ENCODE data around the gene RUSF1.

Gene RUSF1

DNA sequence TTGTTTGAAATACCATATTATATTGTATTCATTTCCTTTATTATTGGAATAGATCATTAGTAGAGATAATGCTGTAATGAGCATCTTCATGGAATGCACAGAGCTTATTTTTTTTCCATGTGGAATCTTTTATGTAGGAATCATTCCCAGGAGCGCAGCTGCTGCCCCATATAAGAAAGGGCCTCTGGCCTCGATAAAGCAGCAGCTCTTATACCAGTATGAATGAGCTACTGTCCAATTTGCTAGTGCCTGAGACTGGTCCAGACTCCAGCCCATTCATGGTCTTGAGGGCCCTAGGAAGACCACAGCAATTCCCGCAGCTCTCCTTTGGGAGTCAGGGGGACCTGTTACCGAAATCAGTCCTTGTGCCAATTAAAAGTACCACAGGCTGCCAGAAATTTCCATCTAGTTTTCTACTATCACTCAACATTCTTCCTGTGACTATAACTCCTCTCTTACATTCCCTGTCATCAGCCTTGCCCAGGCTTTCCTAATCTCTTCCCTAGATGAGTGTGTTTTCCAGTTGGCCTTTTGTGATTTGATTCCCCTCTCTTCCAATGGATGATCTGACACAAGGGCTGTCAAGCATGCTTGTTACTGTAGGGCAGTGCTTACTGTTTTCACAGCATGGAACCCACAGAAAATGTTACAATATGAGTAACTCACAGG, 67.5 kb downstream of the RUSF1 start:
- TF ChIP-seq, protein P1, sequence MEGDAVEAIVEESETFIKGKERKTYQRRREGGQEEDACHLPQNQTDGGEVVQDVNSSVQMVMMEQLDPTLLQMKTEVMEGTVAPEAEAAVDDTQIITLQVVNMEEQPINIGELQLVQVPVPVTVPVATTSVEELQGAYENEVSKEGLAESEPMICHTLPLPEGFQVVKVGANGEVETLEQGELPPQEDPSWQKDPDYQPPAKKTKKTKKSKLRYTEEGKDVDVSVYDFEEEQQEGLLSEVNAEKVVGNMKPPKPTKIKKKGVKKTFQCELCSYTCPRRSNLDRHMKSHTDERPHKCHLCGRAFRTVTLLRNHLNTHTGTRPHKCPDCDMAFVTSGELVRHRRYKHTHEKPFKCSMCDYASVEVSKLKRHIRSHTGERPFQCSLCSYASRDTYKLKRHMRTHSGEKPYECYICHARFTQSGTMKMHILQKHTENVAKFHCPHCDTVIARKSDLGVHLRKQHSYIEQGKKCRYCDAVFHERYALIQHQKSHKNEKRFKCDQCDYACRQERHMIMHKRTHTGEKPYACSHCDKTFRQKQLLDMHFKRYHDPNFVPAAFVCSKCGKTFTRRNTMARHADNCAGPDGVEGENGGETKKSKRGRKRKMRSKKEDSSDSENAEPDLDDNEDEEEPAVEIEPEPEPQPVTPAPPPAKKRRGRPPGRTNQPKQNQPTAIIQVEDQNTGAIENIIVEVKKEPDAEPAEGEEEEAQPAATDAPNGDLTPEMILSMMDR (IDR thresholded peaks at IDR 0.05), result no peak
- Histone ChIP-seq H3K4me3 (no peak overlapping the region), H3K27ac (no peak overlapping the region)
- DNase-seq (ENCODE audit: low spot score), result no peak

- no peak for DNase-seq (ENCODE audit: low spot score)
- TF ChIP-seq, protein P1 (IDR thresholded peaks at IDR 0.05), result no peak
- Histone ChIP-seq H3K27ac (no peak overlapping the region), H3K4me3 (no peak overlapping the region)
Measured at GRCh38 chr16:31439519-31439918, 68.7 kb downstream of the RUSF1 start.
